ENCODE data around the gene GAS2L2.
A peak's percentile ranks its signal among the peaks of the same experiment; 100 is the strongest.
"Not testable (repeated sequence)": the region's sequence is repeated elsewhere in the genome, so short reads cannot be mapped to it uniquely, and the experiment has no call there.

The GAS2L2 gene

GRCh38 chr17:35773129-35773528 lies 20.1 kb upstream of the GAS2L2 start:
- DNase-seq: no peak

- DNase-seq: no peak
Measured at GRCh38 chr17:35769895-35770486, 17.0 kb upstream of the GAS2L2 start.

GRCh38 chr17:35768797-35769196 lies 15.8 kb upstream of the GAS2L2 start:
- no peak for DNase-seq

GRCh38 chr17:35766903-35767510 lies 14.0 kb upstream of the GAS2L2 start:
- DNase-seq: peak in 1 of 4 experiments; percentile 6

GRCh38 chr17:35766489-35766877 lies 13.4 kb upstream of the GAS2L2 start:
- no peak for DNase-seq

- DNase-seq: no peak
Measured at GRCh38 chr17:35765756-35766488, 12.9 kb upstream of the GAS2L2 start.

GRCh38 chr17:35765086-35765710 lies 12.2 kb upstream of the GAS2L2 start:
- no peak for DNase-seq

GRCh38 chr17:35764123-35764991 lies 11.3 kb upstream of the GAS2L2 start:
- peak; percentile 49 to 79 (median 62) for DNase-seq

- no peak for DNase-seq
Measured at GRCh38 chr17:35763767-35764122, 10.7 kb upstream of the GAS2L2 start.

- no peak for DNase-seq
Measured at GRCh38 chr17:35761601-35762000, 8.6 kb upstream of the GAS2L2 start.

- no peak for DNase-seq
Measured at GRCh38 chr17:35760587-35760986, 7.5 kb upstream of the GAS2L2 start, which contains the start of gene C17orf50. TSS of gene C17orf50 (plus strand) at chr17:35760887. CDS start at chr17:35760942, 55 bp downstream.

GRCh38 chr17:35757243-35757642 lies 4.2 kb upstream of the GAS2L2 start:
- DNase-seq: no peak

GRCh38 chr17:35752471-35752870 lies 568 bp downstream of the GAS2L2 start:
- DNase-seq: no peak

- DNase-seq: not testable (repeated sequence)
Measured at GRCh38 chr17:35751541-35751940, 1.5 kb downstream of the GAS2L2 start.

GRCh38 chr17:35750526-35751395 lies 2.3 kb downstream of the GAS2L2 start:
- no peak for DNase-seq

- no peak for DNase-seq
Measured at GRCh38 chr17:35749560-35750412, 3.3 kb downstream of the GAS2L2 start.

GRCh38 chr17:35748979-35749378 lies 4.1 kb downstream of the GAS2L2 start:
- DNase-seq: no peak

GRCh38 chr17:35748341-35748841 lies 4.6 kb downstream of the GAS2L2 start:
- DNase-seq: no peak

- peak; percentile 47 to 72 (median 64) for DNase-seq
Measured at GRCh38 chr17:35747540-35748017, 5.5 kb downstream of the GAS2L2 start.

- no peak for DNase-seq
Measured at GRCh38 chr17:35745749-35746320, 7.2 kb downstream of the GAS2L2 start.

All from activated naive CD4-positive, alpha-beta T cell (primary cell).